ENCODE measurements around the gene MYO5A.

GRCh38 chr15:52480990-52481389 lies 47.7 kb downstream of the MYO5A start:
- no peak for TF ChIP-seq EZH2 (IDR thresholded peaks at IDR 0.05; ENCODE audit: low read length, missing control alignments)
- TF ChIP-seq CTCF (conservative IDR thresholded peaks at IDR 0.05 in 1 of 2, IDR thresholded peaks at IDR 0.05 in 1 of 2; ENCODE audit: low read depth in 1 of 2, low read length in 2 of 2): no peak

All from fibroblast of lung (primary cell).